ENCODE results near the gene GDF2.

Gene GDF2

DNA sequence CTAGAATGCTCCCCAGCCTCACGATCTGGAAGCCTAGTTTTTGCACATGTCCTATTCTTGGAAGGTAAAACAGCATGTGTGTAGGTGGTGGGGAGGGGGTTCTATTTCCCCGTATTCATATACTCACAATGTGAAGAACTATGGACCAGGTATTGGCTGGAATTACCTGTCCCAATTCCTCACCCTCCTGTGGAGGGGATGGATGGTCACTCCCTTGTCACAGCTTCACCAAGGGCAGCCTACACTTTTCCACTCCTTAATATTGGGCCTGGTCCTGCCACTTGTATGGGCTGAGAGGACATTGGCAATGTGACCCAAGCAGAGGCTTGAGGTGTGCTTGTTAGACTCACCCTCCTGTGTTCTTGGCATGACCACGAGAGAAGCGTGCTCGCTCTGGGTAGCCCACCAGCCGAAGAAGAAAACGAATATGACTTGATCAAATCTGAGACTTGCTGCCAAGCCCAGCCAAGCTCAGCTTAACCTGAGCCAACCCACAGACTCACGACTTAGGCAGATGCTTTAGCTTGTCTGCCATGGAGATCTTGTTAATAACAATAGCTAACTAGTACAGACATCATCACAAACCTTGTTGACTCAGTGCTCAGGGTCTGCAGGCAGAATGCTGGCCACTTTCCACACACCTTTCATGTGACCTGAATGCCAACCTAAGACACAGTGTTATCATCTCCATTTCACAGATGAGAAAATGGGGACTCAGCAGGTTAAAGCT is 44.6 kb downstream of the GDF2 start:
- Histone ChIP-seq H3K4me2 (ENCODE audit: low read length) (no peak overlapping the region), H3K56ac (ENCODE audit: low read length) (no peak overlapping the region), H3K27ac (ENCODE audit: low read depth, low read length) (no peak overlapping the region), H2AK5ac (ENCODE audit: low read length) (no peak overlapping the region), H3K4me3 (ENCODE audit: low read length) (no peak overlapping the region), H2BK15ac (replicated peaks; ENCODE audit: low read depth) (no peak overlapping the region), H3K27me3 (ENCODE audit: insufficient read depth, low read length, poor library complexity) (no peaks in the 10 kb centered on the region), H4K8ac (ENCODE audit: low read depth, low read length) (no peak overlapping the region), H3K79me2 (ENCODE audit: control insufficient read depth, insufficient read depth, low read length) (no peaks in the 10 kb centered on the region), H3K36me3 (ENCODE audit: control insufficient read depth, insufficient read depth, low read length) (no peaks in the 10 kb centered on the region), H3K4me1 (ENCODE audit: control insufficient read depth, low read depth, low read length) (no peaks in the 10 kb centered on the region), H3K4ac (ENCODE audit: low read depth, low read length) (no peak overlapping the region), H4K5ac (ENCODE audit: low read length) (no peak overlapping the region), H3K23ac (ENCODE audit: low read length) (no peak overlapping the region), H3K18ac (ENCODE audit: low read length) (no peak overlapping the region), H2BK120ac (ENCODE audit: low read depth, low read length) (no peak overlapping the region), H3K9ac (ENCODE audit: low read length) (no peak overlapping the region), H3K79me1 (ENCODE audit: low read length) (no peaks in the 10 kb centered on the region), H2BK5ac (ENCODE audit: low read length) (no peak overlapping the region)
- DNase-seq: no peak
- no CpG with 5 or more reads among the region's 8 CpGs for WGBS (ENCODE audit: extremely low coverage, insufficient coverage, low lambda C conversion rate)

DNA sequence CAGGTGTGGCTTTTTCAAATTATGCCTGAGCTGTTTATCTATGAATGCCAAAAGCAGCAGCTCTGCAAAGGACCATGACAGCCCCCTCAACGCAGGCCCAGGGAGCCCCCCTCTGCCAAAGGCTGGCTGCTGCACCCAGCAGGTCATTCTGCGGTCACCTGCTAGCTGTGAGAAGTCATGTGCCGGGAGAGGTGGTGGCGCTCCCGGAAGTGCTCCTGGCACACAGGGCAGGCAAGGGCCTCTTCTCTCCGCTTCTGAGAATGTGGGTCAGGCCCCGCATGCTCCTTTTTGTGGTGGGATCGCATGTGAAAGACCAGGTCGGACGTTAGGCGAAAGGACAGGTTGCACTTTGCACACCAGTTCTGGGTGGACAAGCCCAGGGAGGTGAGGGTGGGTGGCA is 45.4 kb downstream of the GDF2 start:
- no peak for DNase-seq
- Histone ChIP-seq H3K23ac (ENCODE audit: low read length) (no peak overlapping the region), H2BK120ac (ENCODE audit: low read depth, low read length) (no peak overlapping the region), H3K4me1 (ENCODE audit: control insufficient read depth, low read depth, low read length) (no peaks in the 10 kb centered on the region), H3K4me2 (ENCODE audit: low read length) (no peak overlapping the region), H3K9ac (ENCODE audit: low read length) (no peak overlapping the region), H3K27ac (ENCODE audit: low read depth, low read length) (no peak overlapping the region), H4K8ac (ENCODE audit: low read depth, low read length) (no peak overlapping the region), H2BK15ac (replicated peaks; ENCODE audit: low read depth) (no peak overlapping the region), H2BK5ac (ENCODE audit: low read length) (no peak overlapping the region), H3K4ac (ENCODE audit: low read depth, low read length) (no peak overlapping the region), H3K18ac (ENCODE audit: low read length) (no peak overlapping the region), H3K56ac (ENCODE audit: low read length) (no peak overlapping the region), H3K79me1 (ENCODE audit: low read length) (no peaks in the 10 kb centered on the region), H3K27me3 (ENCODE audit: insufficient read depth, low read length, poor library complexity) (no peaks in the 10 kb centered on the region), H3K36me3 (ENCODE audit: control insufficient read depth, insufficient read depth, low read length) (no peaks in the 10 kb centered on the region), H4K5ac (ENCODE audit: low read length) (no peak overlapping the region), H3K79me2 (ENCODE audit: control insufficient read depth, insufficient read depth, low read length) (no peaks in the 10 kb centered on the region), H3K4me3 (ENCODE audit: low read length) (no peak overlapping the region), H2AK5ac (ENCODE audit: low read length) (no peak overlapping the region)
- no CpG with 5 or more reads among the region's 11 CpGs for WGBS (ENCODE audit: extremely low coverage, insufficient coverage, low lambda C conversion rate)

DNA sequence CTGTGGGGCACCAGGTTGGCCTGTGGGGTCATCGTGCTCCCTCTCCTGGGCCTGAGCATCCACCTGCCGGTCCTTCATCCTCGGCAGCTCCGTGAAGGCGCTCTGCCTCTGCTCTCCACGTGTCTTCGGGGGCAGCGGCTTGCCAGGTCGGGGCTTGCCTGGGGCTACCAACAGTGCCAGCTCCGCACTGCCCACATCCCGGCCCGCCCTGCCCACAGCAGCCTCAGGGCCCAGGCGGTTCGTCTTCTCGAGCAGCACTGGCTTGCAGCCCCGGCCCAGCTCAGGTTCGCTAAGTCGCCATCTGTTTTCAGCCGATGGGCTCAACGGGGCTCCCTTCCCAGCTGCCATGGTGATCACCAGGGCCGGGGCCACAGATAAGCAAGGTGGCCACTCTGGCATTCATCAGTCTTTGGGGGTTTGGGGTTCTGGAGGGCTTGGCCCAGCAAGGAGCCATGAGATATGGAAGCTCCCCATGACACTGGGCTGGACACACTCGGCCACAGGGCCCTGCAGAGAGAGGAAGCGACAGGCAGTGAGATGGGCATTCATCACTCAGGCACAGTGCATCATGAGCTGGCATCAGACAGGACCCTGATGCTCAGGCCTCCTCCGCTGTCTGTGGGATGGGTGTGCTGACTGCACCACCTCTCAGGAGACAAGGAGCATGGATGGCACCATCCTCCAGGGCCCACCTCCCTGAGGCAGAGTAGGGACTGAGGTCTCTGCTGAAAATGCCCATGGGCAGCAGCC is 46.4 kb downstream of the GDF2 start:
- Histone ChIP-seq H3K4ac (ENCODE audit: low read depth, low read length) (no peak overlapping the region), H3K18ac (ENCODE audit: low read length) (no peak overlapping the region), H3K56ac (ENCODE audit: low read length) (no peak overlapping the region), H3K36me3 (ENCODE audit: control insufficient read depth, insufficient read depth, low read length) (no peaks in the 10 kb centered on the region), H3K23ac (ENCODE audit: low read length) (no peak overlapping the region), H3K27me3 (ENCODE audit: insufficient read depth, low read length, poor library complexity) (no peaks in the 10 kb centered on the region), H3K4me2 (ENCODE audit: low read length) (no peak overlapping the region), H2AK5ac (ENCODE audit: low read length) (no peak overlapping the region), H4K8ac (ENCODE audit: low read depth, low read length) (no peak overlapping the region), H3K9ac (ENCODE audit: low read length) (no peak overlapping the region), H3K79me1 (ENCODE audit: low read length) (no peaks in the 10 kb centered on the region), H4K5ac (ENCODE audit: low read length) (no peak overlapping the region), H3K4me3 (ENCODE audit: low read length) (no peak overlapping the region), H3K27ac (ENCODE audit: low read depth, low read length) (no peak overlapping the region), H2BK5ac (ENCODE audit: low read length) (no peak overlapping the region), H2BK120ac (ENCODE audit: low read depth, low read length) (no peak overlapping the region), H3K79me2 (ENCODE audit: control insufficient read depth, insufficient read depth, low read length) (no peaks in the 10 kb centered on the region), H2BK15ac (replicated peaks; ENCODE audit: low read depth) (no peak overlapping the region), H3K4me1 (ENCODE audit: control insufficient read depth, low read depth, low read length) (no peaks in the 10 kb centered on the region)
- WGBS (ENCODE audit: extremely low coverage, insufficient coverage, low lambda C conversion rate): no CpG with 5 or more reads among the region's 24 CpGs
- DNase-seq: no peak

DNA sequence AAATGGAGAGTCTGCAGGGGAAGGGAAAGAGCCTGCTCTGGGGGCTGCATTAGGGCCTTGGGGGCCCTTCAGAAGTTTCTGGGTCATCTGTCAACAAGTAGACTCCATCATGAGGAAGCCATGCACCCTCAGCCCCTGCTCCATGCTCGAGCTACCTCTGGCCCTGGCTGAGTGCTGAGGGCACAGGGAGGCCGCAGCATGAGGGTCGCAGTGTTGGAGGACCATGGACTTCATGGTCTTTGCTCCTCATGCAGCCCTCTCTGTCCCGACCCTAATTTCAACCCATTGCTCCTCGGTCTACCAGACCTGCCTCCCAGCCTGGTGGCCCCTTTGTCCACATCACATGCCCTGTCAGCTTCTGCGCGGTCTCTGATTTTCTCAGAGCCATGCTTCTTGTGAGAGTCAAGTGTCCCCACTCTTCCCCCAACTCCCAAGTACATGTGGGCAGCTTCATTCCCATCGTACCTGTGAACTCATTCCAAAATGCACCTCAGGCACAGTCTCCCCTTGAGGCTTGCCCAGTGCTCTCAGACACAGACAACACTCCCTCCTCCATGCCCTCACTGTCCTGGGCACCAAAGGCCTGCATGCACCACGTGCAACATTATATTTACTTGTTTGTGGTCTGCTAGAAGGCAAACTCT is 47.1 kb downstream of the GDF2 start:
- DNase-seq: no peak
- no peaks in the 10 kb centered on the region for H3K79me1 ChIP-seq (ENCODE audit: low read length)
- no peaks in the 10 kb centered on the region for H3K36me3 ChIP-seq (ENCODE audit: control insufficient read depth, insufficient read depth, low read length)
- no peak overlapping the region for H4K8ac ChIP-seq (ENCODE audit: low read depth, low read length)
- no peaks in the 10 kb centered on the region for H3K27me3 ChIP-seq (ENCODE audit: insufficient read depth, low read length, poor library complexity)
- H3K9ac ChIP-seq (ENCODE audit: low read length): no peak overlapping the region
- H2AK5ac ChIP-seq (ENCODE audit: low read length): no peak overlapping the region
- no peak overlapping the region for H3K23ac ChIP-seq (ENCODE audit: low read length)
- H3K4ac ChIP-seq (ENCODE audit: low read depth, low read length): no peak overlapping the region
- H2BK5ac ChIP-seq (ENCODE audit: low read length): no peak overlapping the region
- no peak overlapping the region for H3K18ac ChIP-seq (ENCODE audit: low read length)
- H3K27ac ChIP-seq (ENCODE audit: low read depth, low read length): no peak overlapping the region
- H3K4me3 ChIP-seq (ENCODE audit: low read length): no peak overlapping the region
- WGBS (ENCODE audit: extremely low coverage, insufficient coverage, low lambda C conversion rate): no CpG with 5 or more reads among the region's 9 CpGs
- H2BK120ac ChIP-seq (ENCODE audit: low read depth, low read length): no peak overlapping the region
- no peak overlapping the region for H4K5ac ChIP-seq (ENCODE audit: low read length)
- H3K79me2 ChIP-seq (ENCODE audit: control insufficient read depth, insufficient read depth, low read length): no peaks in the 10 kb centered on the region
- no peak overlapping the region for H3K56ac ChIP-seq (ENCODE audit: low read length)
- H3K4me2 ChIP-seq (ENCODE audit: low read length): no peak overlapping the region
- H3K4me1 ChIP-seq (ENCODE audit: control insufficient read depth, low read depth, low read length): no peaks in the 10 kb centered on the region
- H2BK15ac ChIP-seq (replicated peaks; ENCODE audit: low read depth): no peak overlapping the region

DNA sequence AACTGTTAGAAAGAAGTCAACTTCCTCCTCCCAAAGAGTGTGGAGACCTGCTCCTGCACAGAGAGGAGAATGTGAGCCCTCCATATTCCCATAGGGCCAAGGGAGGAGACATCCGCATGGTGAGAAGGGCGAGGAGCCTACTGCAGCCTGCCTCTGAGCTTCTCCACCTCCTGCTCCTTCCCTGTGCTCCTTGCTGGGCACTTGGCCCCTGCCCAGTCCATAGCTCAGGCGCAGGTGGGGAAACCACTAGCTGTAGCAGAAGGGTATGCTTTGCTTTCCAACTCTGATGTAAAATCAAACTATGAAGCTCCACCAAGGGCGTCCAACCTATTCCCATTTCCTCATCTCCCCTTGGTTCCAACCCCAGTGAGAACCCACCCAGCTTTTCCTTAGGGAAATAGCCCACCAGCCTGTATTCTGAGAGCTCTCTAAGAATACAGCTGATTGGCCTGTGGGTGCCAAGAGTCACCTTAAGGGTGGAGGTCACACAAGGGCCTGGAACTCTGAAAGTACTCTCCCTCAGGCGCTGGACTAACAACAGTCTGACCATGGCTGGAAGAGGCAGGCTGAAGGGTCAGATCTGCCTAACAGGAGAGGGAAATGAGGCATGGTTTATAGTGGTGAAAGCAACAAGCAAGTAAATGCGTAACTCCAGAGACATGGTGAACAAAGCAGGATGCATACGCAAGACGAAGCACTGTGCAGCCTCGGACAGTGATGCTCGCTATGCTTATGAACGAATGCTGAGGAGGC is 47.9 kb downstream of the GDF2 start:
- no peaks in the 10 kb centered on the region for H3K36me3 ChIP-seq (ENCODE audit: control insufficient read depth, insufficient read depth, low read length)
- DNase-seq: no peak
- no peak overlapping the region for H2BK120ac ChIP-seq (ENCODE audit: low read depth, low read length)
- no peaks in the 10 kb centered on the region for H3K27me3 ChIP-seq (ENCODE audit: insufficient read depth, low read length, poor library complexity)
- H3K18ac ChIP-seq (ENCODE audit: low read length): no peak overlapping the region
- no CpG with 5 or more reads among the region's 11 CpGs for WGBS (ENCODE audit: extremely low coverage, insufficient coverage, low lambda C conversion rate)
- no peak overlapping the region for H2BK5ac ChIP-seq (ENCODE audit: low read length)
- no peak overlapping the region for H4K5ac ChIP-seq (ENCODE audit: low read length)
- no peak overlapping the region for H3K27ac ChIP-seq (ENCODE audit: low read depth, low read length)
- no peak overlapping the region for H3K56ac ChIP-seq (ENCODE audit: low read length)
- no peak overlapping the region for H2AK5ac ChIP-seq (ENCODE audit: low read length)
- H3K4ac ChIP-seq (ENCODE audit: low read depth, low read length): no peak overlapping the region
- no peak overlapping the region for H4K8ac ChIP-seq (ENCODE audit: low read depth, low read length)
- H3K79me1 ChIP-seq (ENCODE audit: low read length): no peaks in the 10 kb centered on the region
- H3K4me1 ChIP-seq (ENCODE audit: control insufficient read depth, low read depth, low read length): no peaks in the 10 kb centered on the region
- H3K23ac ChIP-seq (ENCODE audit: low read length): no peak overlapping the region
- no peak overlapping the region for H3K9ac ChIP-seq (ENCODE audit: low read length)
- H3K79me2 ChIP-seq (ENCODE audit: control insufficient read depth, insufficient read depth, low read length): no peaks in the 10 kb centered on the region
- H3K4me2 ChIP-seq (ENCODE audit: low read length): no peak overlapping the region
- H2BK15ac ChIP-seq (replicated peaks; ENCODE audit: low read depth): no peak overlapping the region
- H3K4me3 ChIP-seq (ENCODE audit: low read length): no peak overlapping the region
